GM18870 (cell line): ENCODE results near the gene CARMIL3.

ENCODE experiments used
- ATAC-seq: cut with Tn5 transposase; IDR thresholded peaks from one replicate; pipeline ENCODE4 v1.9.1; 2021; ENCODE audit warnings: moderate library complexity; ENCODE audit not compliant: unreplicated experiment

The CARMIL3 gene

GRCh38 chr14:24075485-24076301 is 23.9 kb downstream of the CARMIL3 start:
- no peak for ATAC-seq

GRCh38 chr14:24076302-24076601 is 24.4 kb downstream of the CARMIL3 start:
- no peak for ATAC-seq

GRCh38 chr14:24077086-24077485 is 25.3 kb downstream of the CARMIL3 start:
- ATAC-seq, result no peak

- no peak for ATAC-seq
Observed at GRCh38 chr14:24078146-24078545, 26.3 kb downstream of the CARMIL3 start.

- ATAC-seq, result no peak
Observed at GRCh38 chr14:24079491-24080141, 27.8 kb downstream of the CARMIL3 start.

GRCh38 chr14:24080142-24080530 is 28.3 kb downstream of the CARMIL3 start:
- no peak for ATAC-seq

- ATAC-seq, result peak; percentile 80
Observed at GRCh38 chr14:24080888-24081738, 29.3 kb downstream of the CARMIL3 start.

- ATAC-seq, result no peak
Observed at GRCh38 chr14:24081739-24082211, 30.0 kb downstream of the CARMIL3 start.

- no peak for ATAC-seq
Observed at GRCh38 chr14:24082411-24083080, 30.7 kb downstream of the CARMIL3 start.

GRCh38 chr14:24083462-24083861 is 31.7 kb downstream of the CARMIL3 start:
- no peak for ATAC-seq

GRCh38 chr14:24084440-24084839 is 32.6 kb downstream of the CARMIL3 start:
- no peak for ATAC-seq

- ATAC-seq, result no peak
Observed at GRCh38 chr14:24085215-24085614, 33.4 kb downstream of the CARMIL3 start.

GRCh38 chr14:24086193-24086955 is 34.6 kb downstream of the CARMIL3 start:
- ATAC-seq, result no peak

- ATAC-seq, result no peak
Observed at GRCh38 chr14:24087004-24087403, 35.2 kb downstream of the CARMIL3 start.

- no peak for ATAC-seq
Observed at GRCh38 chr14:24088095-24088494, 36.3 kb downstream of the CARMIL3 start.

- no peak for ATAC-seq
Observed at GRCh38 chr14:24089890-24090289, 38.1 kb downstream of the CARMIL3 start.

GRCh38 chr14:24092110-24092504 is 40.3 kb downstream of the CARMIL3 start:
- no peak for ATAC-seq

GRCh38 chr14:24092505-24093206 is 40.8 kb downstream of the CARMIL3 start:
- no peak for ATAC-seq

- ATAC-seq, result no peak
Observed at GRCh38 chr14:24093207-24093900, 41.5 kb downstream of the CARMIL3 start.
